GM20431 (cell line): ENCODE data around the gene CCDC83.

Source experiments
- in situ Hi-C: fragments of 300-500 bp; cut with MseI, MboI; formaldehyde crosslinking; loops from one replicate; pipeline ENCODE4 v1.15.0; 2020; ENCODE audit warnings: low sequenced_read_pairs; ENCODE audit not compliant: unreplicated experiment

CCDC83 gene

GRCh38 chr11:85961930-85962363 is 106.8 kb downstream of the CCDC83 start:
- in situ Hi-C loops = no loop called here

- in situ Hi-C loops = no loop called here
These were observed 110.0 kb downstream of the CCDC83 start for GRCh38 chr11:85965202-85965601.

- in situ Hi-C loops = no loop called here
These were observed 112.3 kb downstream of the CCDC83 start for GRCh38 chr11:85967457-85967856.
